ENCODE data around the gene GNB1. TPM values are rescaled to one million over a fixed set of nuclear protein-coding genes. Genes with fewer than 3 reads are reported as not detected.

The GNB1 gene
- total and polyA plus RNA-seq, 5 donors = 73.7 to 205 (median 172) TPM

GRCh38 chr1:1906185-1907097, 15.6 kb upstream of the GNB1 start:
- Histone ChIP-seq H3K4me1 (ENCODE audit: control insufficient read depth, insufficient read depth, low read length) (no peaks in the 10 kb centered on the region), H3K27me3 (ENCODE audit: control insufficient read depth, insufficient read depth) (no peaks in the 10 kb centered on the region), H3K4me3 (ENCODE audit: low read length) (no peak overlapping the region), H3K9me3 (ENCODE audit: control insufficient read depth, low read length) (no peaks in the 10 kb centered on the region), H3K27ac (ENCODE audit: low read length) (peak overlapping the region; percentile 25)
- peak; percentile 69 to 70 for ATAC-seq
- intact Hi-C loops (cut with DNase I) = loop anchor here in 3 of 4 donors (5.0 to 10.0 kb wide), 2 partner anchors 122 to 124 kb away; no protein-coding TSS in a partner anchor
- DNase-seq = peak; percentile 89 to 94 (median 94)
- WGBS = 20% methylated on average over 15 of the region's 15 CpGs

- intact Hi-C loops (cut with DNase I) = loop anchor here in 1 of 4 donors (10.0 kb wide), 1 partner anchor 118 kb away; no protein-coding TSS in a partner anchor
These were observed 12.3 kb upstream of the GNB1 start for GRCh38 chr1:1903224-1903623.

GRCh38 chr1:1901641-1902294, 10.9 kb upstream of the GNB1 start:
- peak in 2 of 3 donors; percentile 36 to 43 for DNase-seq
- intact Hi-C loops (cut with DNase I) = loop anchor here in 1 of 4 donors (10.0 kb wide), 1 partner anchor 117 kb away; no protein-coding TSS in a partner anchor
- no peak for ATAC-seq
- no peak overlapping the region for H3K27ac ChIP-seq (ENCODE audit: low read length)
- H3K4me1 ChIP-seq (ENCODE audit: control insufficient read depth, insufficient read depth, low read length) = no peaks in the 10 kb centered on the region
- no peaks in the 10 kb centered on the region for H3K27me3 ChIP-seq (ENCODE audit: control insufficient read depth, insufficient read depth)
- no peak overlapping the region for H3K4me3 ChIP-seq (ENCODE audit: low read length)
- no peaks in the 10 kb centered on the region for H3K9me3 ChIP-seq (ENCODE audit: control insufficient read depth, low read length)
- 81% methylated on average over 13 of the region's 13 CpGs for WGBS

More at GRCh38 chr1:1903224-1903623, 12.3 kb upstream of the GNB1 start:
- no peak for ATAC-seq
- H3K4me3 ChIP-seq (ENCODE audit: low read length) = no peak overlapping the region
- no peak overlapping the region for H3K27ac ChIP-seq (ENCODE audit: low read length)
- H3K9me3 ChIP-seq (ENCODE audit: control insufficient read depth, low read length) = no peaks in the 10 kb centered on the region
- DNase-seq = no peak
- H3K27me3 ChIP-seq (ENCODE audit: control insufficient read depth, insufficient read depth) = no peaks in the 10 kb centered on the region
- WGBS = 98% methylated on average over 12 of the region's 12 CpGs
- H3K4me1 ChIP-seq (ENCODE audit: control insufficient read depth, insufficient read depth, low read length) = no peaks in the 10 kb centered on the region

- peak in 2 of 3 donors; percentile 14 to 33 for DNase-seq
- WGBS = 80% methylated on average over 14 of the region's 14 CpGs
- no peak for ATAC-seq
- Histone ChIP-seq H3K27me3 (ENCODE audit: control insufficient read depth, insufficient read depth) (no peaks in the 10 kb centered on the region), H3K4me3 (ENCODE audit: low read length) (no peak overlapping the region), H3K9me3 (ENCODE audit: control insufficient read depth, low read length) (no peaks in the 10 kb centered on the region), H3K4me1 (ENCODE audit: control insufficient read depth, insufficient read depth, low read length) (no peaks in the 10 kb centered on the region), H3K27ac (ENCODE audit: low read length) (no peak overlapping the region)
- intact Hi-C loops (cut with DNase I) = loop anchor here in 1 of 4 donors (10.0 kb wide), 1 partner anchor 116 kb away; no protein-coding TSS in a partner anchor
These were observed 10.2 kb upstream of the GNB1 start for GRCh38 chr1:1900883-1901640.

GRCh38 chr1:1899967-1900327, 9.1 kb upstream of the GNB1 start:
- H3K27me3 ChIP-seq (ENCODE audit: control insufficient read depth, insufficient read depth) = no peaks in the 10 kb centered on the region
- H3K4me3 ChIP-seq (ENCODE audit: low read length) = no peak overlapping the region
- intact Hi-C loops (cut with DNase I) = loop anchor here in 2 of 4 donors (10.0 kb wide), 1 partner anchor 115 kb away; no protein-coding TSS in a partner anchor
- peaks cover 2% of the 10 kb centered on the region for H3K4me1 ChIP-seq (ENCODE audit: control insufficient read depth, insufficient read depth, low read length)
- no peak overlapping the region for H3K27ac ChIP-seq (ENCODE audit: low read length)
- 91% methylated on average over 9 of the region's 9 CpGs for WGBS
- DNase-seq = peak in 1 of 3 donors; percentile 39
- H3K9me3 ChIP-seq (ENCODE audit: control insufficient read depth, low read length) = no peaks in the 10 kb centered on the region
- ATAC-seq = peak in 1 of 2 donors; percentile 22

GRCh38 chr1:1899266-1899966, 8.5 kb upstream of the GNB1 start:
- H3K9me3 ChIP-seq (ENCODE audit: control insufficient read depth, low read length) = no peaks in the 10 kb centered on the region
- H3K4me3 ChIP-seq (ENCODE audit: low read length) = no peak overlapping the region
- DNase-seq (peak in 2 of 3 donors; percentile 34 to 36), ATAC-seq (no peak)
- no peaks in the 10 kb centered on the region for H3K27me3 ChIP-seq (ENCODE audit: control insufficient read depth, insufficient read depth)
- intact Hi-C loops (cut with DNase I) = loop anchor here in 1 of 4 donors (10.0 kb wide), 1 partner anchor 115 kb away; no protein-coding TSS in a partner anchor
- WGBS = 56% methylated on average over 16 of the region's 16 CpGs
- no peak overlapping the region for H3K27ac ChIP-seq (ENCODE audit: low read length)
- H3K4me1 ChIP-seq (ENCODE audit: control insufficient read depth, insufficient read depth, low read length) = peaks cover 7% of the 10 kb centered on the region

GRCh38 chr1:1898246-1898933, 7.5 kb upstream of the GNB1 start:
- intact Hi-C loops (cut with DNase I) = loop anchor here in 1 of 4 donors (10.0 kb wide), 1 partner anchor 114 kb away; no protein-coding TSS in a partner anchor
- DNase-seq = no peak

GRCh38 chr1:1895456-1896336, 4.8 kb upstream of the GNB1 start:
- intact Hi-C loops (cut with DNase I) = loop anchor here in 1 of 4 donors (10.0 kb wide), 1 partner anchor 111 kb away; no protein-coding TSS in a partner anchor
- Histone ChIP-seq H3K9me3 (ENCODE audit: control insufficient read depth, low read length) (no peaks in the 10 kb centered on the region), H3K4me1 (ENCODE audit: control insufficient read depth, insufficient read depth, low read length) (peaks cover 14% of the 10 kb centered on the region), H3K27ac (ENCODE audit: low read length) (no peak overlapping the region), H3K27me3 (ENCODE audit: control insufficient read depth, insufficient read depth) (no peaks in the 10 kb centered on the region), H3K4me3 (ENCODE audit: low read length) (no peak overlapping the region)
- no peak for ATAC-seq
- DNase-seq = peak in 1 of 3 donors; percentile 57
- WGBS = 76% methylated on average over 14 of the region's 14 CpGs

More at GRCh38 chr1:1898246-1898933, 7.5 kb upstream of the GNB1 start:
- H3K4me1 ChIP-seq (ENCODE audit: control insufficient read depth, insufficient read depth, low read length) = peaks cover 12% of the 10 kb centered on the region
- H3K27ac ChIP-seq (ENCODE audit: low read length) = no peak overlapping the region
- H3K4me3 ChIP-seq (ENCODE audit: low read length) = no peak overlapping the region
- H3K9me3 ChIP-seq (ENCODE audit: control insufficient read depth, low read length) = no peaks in the 10 kb centered on the region
- no peaks in the 10 kb centered on the region for H3K27me3 ChIP-seq (ENCODE audit: control insufficient read depth, insufficient read depth)
- 95% methylated on average over 6 of the region's 6 CpGs for WGBS
- ATAC-seq = no peak

- H3K27ac ChIP-seq (ENCODE audit: low read length) = no peak overlapping the region
- intact Hi-C loops (cut with DNase I) = loop anchor here in 1 of 4 donors (10.0 kb wide), 1 partner anchor 110 kb away; no protein-coding TSS in a partner anchor
- no peaks in the 10 kb centered on the region for H3K27me3 ChIP-seq (ENCODE audit: control insufficient read depth, insufficient read depth)
- ATAC-seq = no peak
- H3K4me1 ChIP-seq (ENCODE audit: control insufficient read depth, insufficient read depth, low read length) = peaks cover 14% of the 10 kb centered on the region
- DNase-seq = no peak
- no peaks in the 10 kb centered on the region for H3K9me3 ChIP-seq (ENCODE audit: control insufficient read depth, low read length)
- 42% methylated on average over 10 of the region's 10 CpGs for WGBS
- H3K4me3 ChIP-seq (ENCODE audit: low read length) = no peak overlapping the region
These were observed 4.2 kb upstream of the GNB1 start for GRCh38 chr1:1895060-1895418.

Data from right cardiac atrium (tissue), 5 donors.